NB4 (cell line): ENCODE results near the gene ARL17B.
"Not testable (repeated sequence)": the region's sequence is repeated elsewhere in the genome, so short reads cannot be mapped to it uniquely, and the experiment has no call there.

Source experiments
- DNase-seq: peaks from one replicate; pipeline ENCODE4 v3.0.0; 2010; ENCODE audit warnings: low read depth
- H3K4me3 ChIP-seq: one replicate; pipeline ENCODE4 v1.5.1; 2011; ENCODE audit warnings: mild to moderate bottlenecking, low read depth, low read length, moderate library complexity

ARL17B gene

GRCh38 chr17:46361755-46362154 is at the start of gene ARL17B:
ARL17B (minus strand) TSS chr17:46361766; CDS start chr17:46358397, 3,369 bp downstream.
- H3K4me3 ChIP-seq, DNase-seq: not testable (repeated sequence)

- H3K4me3 ChIP-seq, DNase-seq: not testable (repeated sequence)
Measured at GRCh38 chr17:46409864-46410263, 48.3 kb upstream of the ARL17B start.

GRCh38 chr17:46407155-46407554 is 45.6 kb upstream of the ARL17B start:
- H3K4me3 ChIP-seq, DNase-seq: not testable (repeated sequence)

- DNase-seq, H3K4me3 ChIP-seq: not testable (repeated sequence)
Measured at GRCh38 chr17:46401033-46401787, 39.6 kb upstream of the ARL17B start.

GRCh38 chr17:46400543-46400942 is 39.0 kb upstream of the ARL17B start:
- H3K4me3 ChIP-seq, DNase-seq: not testable (repeated sequence)

GRCh38 chr17:46399993-46400392 is 38.4 kb upstream of the ARL17B start:
- DNase-seq, H3K4me3 ChIP-seq: not testable (repeated sequence)

GRCh38 chr17:46396292-46396691 is 34.7 kb upstream of the ARL17B start:
- not testable (repeated sequence) for DNase-seq, H3K4me3 ChIP-seq

- H3K4me3 ChIP-seq, DNase-seq: not testable (repeated sequence)
Measured at GRCh38 chr17:46393702-46394101, 32.1 kb upstream of the ARL17B start.

GRCh38 chr17:46385491-46385890 is 23.9 kb upstream of the ARL17B start:
- DNase-seq = not testable (repeated sequence)

GRCh38 chr17:46383118-46383517 is 21.6 kb upstream of the ARL17B start:
- H3K4me3 ChIP-seq, DNase-seq: not testable (repeated sequence)

More at GRCh38 chr17:46385491-46385890, 23.9 kb upstream of the ARL17B start:
- not testable (repeated sequence) for H3K4me3 ChIP-seq

GRCh38 chr17:46373418-46373817 is 11.9 kb upstream of the ARL17B start:
- not testable (repeated sequence) for DNase-seq, H3K4me3 ChIP-seq

GRCh38 chr17:46372236-46373229 is 11.0 kb upstream of the ARL17B start:
- not testable (repeated sequence) for DNase-seq

GRCh38 chr17:46367520-46367919 is 6.0 kb upstream of the ARL17B start:
- not testable (repeated sequence) for DNase-seq, H3K4me3 ChIP-seq

More at GRCh38 chr17:46372236-46373229, 11.0 kb upstream of the ARL17B start:
- not testable (repeated sequence) for H3K4me3 ChIP-seq

- DNase-seq, H3K4me3 ChIP-seq: not testable (repeated sequence)
Measured at GRCh38 chr17:46361145-46361735, 326 bp downstream of the ARL17B start.

- H3K4me3 ChIP-seq, DNase-seq: not testable (repeated sequence)
Measured at GRCh38 chr17:46353856-46354255, 7.7 kb downstream of the ARL17B start.

- not testable (repeated sequence) for H3K4me3 ChIP-seq, DNase-seq
Measured at GRCh38 chr17:46349060-46349459, 12.5 kb downstream of the ARL17B start.

- not testable (repeated sequence) for DNase-seq, H3K4me3 ChIP-seq
Measured at GRCh38 chr17:46348345-46348744, 13.2 kb downstream of the ARL17B start.

- H3K4me3 ChIP-seq, DNase-seq: not testable (repeated sequence)
Measured at GRCh38 chr17:46342131-46342530, 19.4 kb downstream of the ARL17B start.

GRCh38 chr17:46341220-46341619 is 20.3 kb downstream of the ARL17B start:
- not testable (repeated sequence) for H3K4me3 ChIP-seq, DNase-seq
